Measurements from ENCODE around the gene RXFP3.
"Not testable (repeated sequence)": the region's sequence is repeated elsewhere in the genome, so short reads cannot be mapped to it uniquely, and the experiment has no call there.

Gene RXFP3

DNA sequence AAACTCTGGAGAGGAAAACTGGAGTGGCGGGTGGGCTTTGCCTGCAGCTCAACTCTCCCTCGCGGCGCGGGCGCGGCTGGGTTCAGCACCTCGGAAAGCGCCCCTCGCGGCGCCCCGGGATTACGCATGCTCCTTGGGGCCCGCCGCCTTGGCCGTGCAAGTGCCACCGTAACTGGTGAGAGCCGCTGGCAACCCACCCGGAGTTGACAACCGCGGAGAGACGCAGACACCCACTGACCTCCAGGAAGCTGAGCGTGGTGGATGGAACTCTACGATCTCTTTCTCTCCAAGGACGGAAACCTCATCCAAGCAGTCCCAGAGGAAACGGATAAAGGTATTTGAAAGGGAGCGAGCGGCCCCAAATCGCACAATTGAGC lies 194 bp upstream of the RXFP3 start:
- peak in 4 of 6 experiments; percentile 2 to 20 (median 2) for DNase-seq

DNA sequence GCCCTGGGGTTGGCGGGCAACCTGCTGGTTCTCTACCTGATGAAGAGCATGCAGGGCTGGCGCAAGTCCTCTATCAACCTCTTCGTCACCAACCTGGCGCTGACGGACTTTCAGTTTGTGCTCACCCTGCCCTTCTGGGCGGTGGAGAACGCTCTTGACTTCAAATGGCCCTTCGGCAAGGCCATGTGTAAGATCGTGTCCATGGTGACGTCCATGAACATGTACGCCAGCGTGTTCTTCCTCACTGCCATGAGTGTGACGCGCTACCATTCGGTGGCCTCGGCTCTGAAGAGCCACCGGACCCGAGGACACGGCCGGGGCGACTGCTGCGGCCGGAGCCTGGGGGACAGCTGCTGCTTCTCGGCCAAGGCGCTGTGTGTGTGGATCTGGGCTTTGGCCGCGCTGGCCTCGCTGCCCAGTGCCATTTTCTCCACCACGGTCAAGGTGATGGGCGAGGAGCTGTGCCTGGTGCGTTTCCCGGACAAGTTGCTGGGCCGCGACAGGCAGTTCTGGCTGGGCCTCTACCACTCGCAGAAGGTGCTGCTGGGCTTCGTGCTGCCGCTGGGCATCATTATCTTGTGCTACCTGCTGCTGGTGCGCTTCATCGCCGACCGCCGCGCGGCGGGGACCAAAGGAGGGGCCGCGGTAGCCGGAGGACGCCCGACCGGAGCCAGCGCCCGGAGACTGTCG lies 976 bp downstream of the RXFP3 start:
- no peak for DNase-seq

DNA sequence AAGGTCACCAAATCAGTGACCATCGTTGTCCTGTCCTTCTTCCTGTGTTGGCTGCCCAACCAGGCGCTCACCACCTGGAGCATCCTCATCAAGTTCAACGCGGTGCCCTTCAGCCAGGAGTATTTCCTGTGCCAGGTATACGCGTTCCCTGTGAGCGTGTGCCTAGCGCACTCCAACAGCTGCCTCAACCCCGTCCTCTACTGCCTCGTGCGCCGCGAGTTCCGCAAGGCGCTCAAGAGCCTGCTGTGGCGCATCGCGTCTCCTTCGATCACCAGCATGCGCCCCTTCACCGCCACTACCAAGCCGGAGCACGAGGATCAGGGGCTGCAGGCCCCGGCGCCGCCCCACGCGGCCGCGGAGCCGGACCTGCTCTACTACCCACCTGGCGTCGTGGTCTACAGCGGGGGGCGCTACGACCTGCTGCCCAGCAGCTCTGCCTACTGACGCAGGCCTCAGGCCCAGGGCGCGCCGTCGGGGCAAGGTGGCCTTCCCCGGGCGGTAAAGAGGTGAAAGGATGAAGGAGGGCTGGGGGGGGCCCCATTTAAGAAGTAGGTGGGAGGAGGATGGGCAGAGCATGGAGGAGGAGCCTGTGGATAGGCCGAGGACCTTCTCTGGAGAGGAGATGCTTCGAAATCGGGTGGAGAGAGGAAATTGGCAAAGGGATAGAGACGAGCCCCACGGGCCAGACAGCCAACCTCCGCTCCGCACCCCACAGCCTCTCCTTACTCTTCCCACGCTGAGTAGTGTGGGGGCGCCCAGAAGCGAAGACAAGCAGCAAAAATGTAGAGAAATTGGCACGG lies 1.7 kb downstream of the RXFP3 start:
- DNase-seq, result no peak

GRCh38 chr5:33938507-33938796 lies 2.3 kb downstream of the RXFP3 start:
- no peak for DNase-seq

DNA sequence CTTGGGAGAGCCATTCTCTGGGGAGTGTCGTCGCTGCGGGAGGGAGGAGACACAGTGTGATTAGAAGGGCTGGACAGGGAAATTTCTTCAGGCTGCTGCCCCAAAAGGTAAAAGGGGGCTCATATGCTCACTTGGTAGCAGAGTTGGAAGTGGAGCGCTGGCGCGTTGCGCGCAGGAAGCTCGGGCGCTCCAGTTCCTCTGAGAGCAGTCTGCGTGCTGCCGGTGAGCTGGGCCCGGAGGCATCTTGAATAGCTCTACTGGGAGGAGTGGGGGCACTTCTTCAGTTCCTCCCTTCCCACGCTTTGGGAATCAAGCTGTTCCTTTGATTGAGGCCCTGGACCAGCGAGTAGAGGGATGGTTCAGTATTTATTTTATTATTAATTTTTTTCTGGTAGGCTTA lies 2.7 kb downstream of the RXFP3 start:
- DNase-seq, result no peak

- DNase-seq, result no peak
Measured at GRCh38 chr5:33939556-33940262, 3.5 kb downstream of the RXFP3 start.

GRCh38 chr5:33941090-33941489 lies 4.9 kb downstream of the RXFP3 start:
- no peak for DNase-seq

GRCh38 chr5:33944543-33945132 lies 8.5 kb downstream of the RXFP3 start:
- DNase-seq, result no peak

DNA sequence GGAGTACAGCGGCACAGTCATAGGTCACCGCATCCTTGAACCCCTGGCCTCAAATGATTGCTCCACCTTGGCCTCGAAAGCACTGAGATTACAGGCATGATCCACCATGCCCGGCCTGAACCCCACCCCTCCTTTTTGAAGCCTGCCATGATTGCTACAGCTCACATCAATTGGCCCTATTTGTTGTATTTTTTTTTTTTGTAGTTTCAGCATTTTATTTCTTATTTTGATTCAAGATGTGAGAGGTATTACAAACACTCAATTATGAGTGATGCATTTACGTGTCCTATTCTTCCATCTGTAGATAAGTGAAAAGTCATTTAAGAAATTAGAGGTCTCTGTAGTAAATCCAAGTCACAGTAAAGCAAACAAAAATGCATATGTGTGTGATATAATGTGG lies 16.0 kb downstream of the RXFP3 start:
- DNase-seq, result not testable (repeated sequence)

DNA sequence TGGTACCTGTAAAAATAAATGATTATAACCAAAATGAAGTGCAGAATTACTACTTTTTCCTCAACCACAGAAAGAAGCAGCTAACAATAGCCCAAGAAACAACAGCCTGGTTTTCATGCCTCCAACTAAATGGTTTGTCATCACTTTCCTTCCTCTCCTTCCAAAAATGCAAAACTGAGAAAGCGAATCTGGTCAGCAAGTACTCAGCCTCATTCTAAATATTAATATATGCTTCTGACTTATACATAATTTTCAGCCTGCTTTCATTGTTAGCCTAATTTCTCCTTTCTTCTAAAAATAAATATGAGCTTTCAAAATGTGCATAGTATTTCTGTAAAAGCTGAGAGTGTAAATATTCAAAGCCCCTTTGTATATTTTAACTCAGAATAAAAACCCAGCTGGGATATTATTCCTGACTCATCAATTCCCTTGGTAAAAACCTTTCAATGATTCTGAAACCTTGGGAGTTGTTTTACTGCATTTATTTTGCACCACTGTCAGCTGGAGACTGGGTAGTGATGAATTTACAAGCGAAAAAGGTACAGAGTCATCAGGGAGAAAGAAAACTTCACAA lies 21.5 kb downstream of the RXFP3 start:
- no peak for DNase-seq

DNA sequence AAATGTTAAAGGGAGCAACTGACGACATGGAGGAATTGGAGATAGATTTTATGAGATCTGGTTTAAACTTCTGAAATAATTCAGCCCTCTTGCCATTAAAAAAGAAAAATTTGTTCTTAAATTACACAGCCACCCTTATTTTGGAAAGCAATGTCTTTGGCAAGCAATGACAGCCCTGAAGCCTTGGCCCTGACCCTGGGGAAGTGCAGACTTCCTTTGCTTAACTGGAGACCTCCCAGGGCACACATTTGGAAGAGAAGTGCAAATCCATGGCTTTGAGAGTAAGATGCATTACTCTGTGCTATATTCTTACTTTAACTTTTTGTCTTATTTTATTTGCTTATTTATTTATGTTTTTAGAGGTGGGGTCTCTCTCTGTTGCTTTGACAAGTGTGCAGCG lies 22.0 kb downstream of the RXFP3 start:
- no peak for DNase-seq

- DNase-seq, result no peak
Measured at GRCh38 chr5:33964132-33964700, 28.0 kb downstream of the RXFP3 start.

DNA sequence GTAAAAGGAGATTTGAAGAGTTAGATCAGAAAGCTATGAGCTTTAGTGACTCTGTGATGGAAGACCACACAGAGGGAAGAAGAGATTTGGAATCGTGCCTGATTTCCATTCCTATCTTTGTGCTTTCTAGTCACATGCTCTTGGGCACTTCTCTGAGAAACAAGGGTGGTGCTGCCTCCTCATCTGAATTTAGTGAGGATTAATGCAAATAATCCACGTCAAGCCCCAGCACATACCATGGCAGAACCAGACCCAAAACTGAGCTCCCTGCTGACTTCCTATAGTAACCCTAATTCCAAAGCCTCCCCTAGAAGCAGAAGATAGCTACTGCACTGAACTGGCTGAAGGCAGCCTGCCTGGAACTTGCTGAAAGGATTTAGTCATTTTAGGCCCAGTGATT lies 30.6 kb downstream of the RXFP3 start:
- DNase-seq, result no peak

DNA sequence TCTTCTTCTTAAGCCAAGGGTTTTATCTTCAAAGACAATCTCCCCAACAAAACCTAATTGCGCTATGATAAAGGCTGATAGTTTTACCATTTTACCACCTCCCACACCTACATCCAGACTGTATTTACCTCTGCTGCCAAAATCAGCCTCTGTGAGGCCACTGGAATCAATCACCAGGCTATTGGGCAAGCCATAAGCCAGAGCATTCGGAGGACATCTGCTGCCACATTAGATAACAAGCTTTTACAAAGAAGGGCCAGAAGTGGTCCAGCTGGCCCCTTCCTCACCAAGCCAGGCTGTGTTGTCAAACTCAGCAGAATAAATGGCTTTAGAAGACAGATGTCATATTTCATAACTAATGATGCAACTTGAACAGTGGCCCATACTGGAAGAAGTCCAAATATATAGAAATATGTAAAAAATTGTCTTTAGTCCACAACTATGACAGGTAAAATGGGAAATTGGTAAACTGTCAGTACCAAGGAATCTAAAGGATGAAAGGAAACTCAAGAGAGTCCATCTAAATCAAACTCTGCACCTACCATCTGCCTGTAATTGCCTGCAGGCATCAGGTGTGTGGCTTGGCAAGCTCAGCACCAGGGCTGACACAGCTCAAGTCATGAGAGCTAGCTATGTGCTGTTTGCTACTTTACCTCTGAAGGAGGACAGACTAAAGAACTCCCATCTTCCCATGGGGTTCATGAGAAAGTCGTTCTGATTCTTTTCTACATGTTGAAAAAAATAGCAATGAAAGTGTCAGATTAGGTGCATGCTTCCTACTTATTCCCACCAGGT lies 32.2 kb downstream of the RXFP3 start:
- no peak for DNase-seq

DNA sequence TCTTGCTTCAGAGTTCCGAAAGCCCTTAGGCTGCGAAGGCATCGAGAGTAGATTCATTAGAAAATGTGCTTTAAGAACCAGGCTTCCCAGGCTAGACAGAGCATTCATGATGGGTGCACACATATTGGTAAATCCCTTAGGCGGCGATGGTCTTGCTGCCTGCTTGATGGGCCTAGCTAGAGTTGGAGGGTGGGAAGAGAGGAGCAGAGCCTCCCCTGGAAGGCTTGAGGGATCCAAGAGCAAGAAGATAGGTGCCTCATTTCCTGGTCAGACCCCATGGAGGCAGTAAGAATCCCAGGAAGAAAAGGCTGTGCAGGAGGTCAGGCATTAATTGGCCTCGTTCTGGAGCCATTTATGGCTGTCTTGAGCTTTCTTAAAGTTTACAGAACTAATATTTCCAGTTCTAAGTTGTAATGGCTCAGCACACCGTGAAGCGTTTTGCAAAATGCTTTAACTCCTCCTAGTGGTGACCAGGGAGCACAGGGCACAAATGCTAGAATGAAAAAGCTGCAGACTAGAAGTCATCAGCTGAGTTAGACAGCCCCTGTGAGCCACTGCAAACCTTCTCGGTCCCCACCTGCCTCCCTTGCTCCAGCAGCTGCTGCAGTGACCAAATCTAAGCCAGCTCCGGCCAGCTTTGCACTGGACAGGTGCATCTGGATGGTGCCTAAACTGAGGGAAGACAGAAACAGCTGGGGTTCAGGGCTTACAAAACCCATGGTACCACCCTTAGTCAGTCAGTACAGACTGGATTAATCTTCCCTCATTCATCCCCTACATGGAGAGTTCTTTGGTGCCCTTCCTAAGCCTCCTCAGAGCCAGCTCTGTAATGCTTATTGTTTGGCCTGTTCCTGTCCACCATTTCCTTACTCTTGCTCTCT lies 33.6 kb downstream of the RXFP3 start:
- peak in 1 of 6 experiments; percentile 5 for DNase-seq

DNA sequence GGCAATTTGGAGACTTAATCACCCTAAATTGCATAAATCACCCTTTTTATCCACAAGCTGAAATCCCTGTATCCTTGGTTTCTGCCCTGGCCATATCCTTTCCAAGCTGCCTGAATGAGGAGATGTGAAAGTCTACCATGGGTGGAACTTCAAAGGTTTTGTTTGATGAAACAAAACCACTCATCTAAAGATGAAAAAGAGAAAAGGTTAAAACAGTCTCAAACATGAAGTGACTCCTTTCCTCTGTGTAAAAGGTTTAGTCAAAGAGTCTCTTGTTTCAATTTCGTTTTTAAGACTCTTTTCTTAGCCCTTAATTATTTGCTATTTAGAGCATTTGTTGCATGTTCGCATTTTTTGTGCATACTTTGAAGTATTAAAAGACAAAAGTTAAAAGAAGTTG lies 37.1 kb downstream of the RXFP3 start:
- no peak for DNase-seq

DNA sequence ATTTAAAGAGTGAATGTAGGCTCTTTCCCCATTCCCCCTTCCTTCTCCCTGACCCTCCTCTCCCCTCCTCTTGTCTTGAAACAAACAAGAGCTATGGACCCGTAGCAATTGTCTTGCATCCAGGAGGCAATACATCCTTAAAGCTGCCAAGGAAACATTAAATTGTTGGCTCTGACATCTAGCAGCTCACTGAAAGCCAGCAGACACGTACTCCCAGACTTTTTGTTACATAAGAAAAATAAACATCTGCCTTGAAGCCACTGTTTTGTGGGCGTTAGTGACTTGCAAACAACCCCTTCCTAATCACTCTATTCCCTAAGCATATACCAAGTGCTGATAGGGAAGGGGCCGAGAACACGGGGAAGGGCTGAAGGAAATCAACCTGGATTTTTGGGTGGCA lies 39.7 kb downstream of the RXFP3 start:
- DNase-seq, result no peak

DNA sequence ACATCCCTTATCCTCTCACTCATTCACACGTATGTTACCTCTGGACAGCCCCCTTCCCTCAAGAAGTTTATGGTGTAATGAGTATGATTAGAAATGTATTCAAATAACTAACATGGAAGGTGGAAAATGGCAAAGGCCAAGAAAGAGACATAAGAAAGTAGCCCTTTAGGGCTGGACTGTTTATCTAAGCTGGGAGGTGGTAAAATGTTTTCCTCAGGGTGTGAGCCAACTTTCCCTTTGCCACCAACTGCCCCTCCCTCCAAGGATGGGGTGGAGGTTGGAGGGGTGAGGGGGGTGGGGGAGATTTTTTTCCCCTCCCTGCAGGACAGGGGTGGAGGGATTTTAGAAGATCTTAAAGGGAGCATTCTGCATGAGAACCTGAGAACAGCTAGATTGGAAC lies 40.1 kb downstream of the RXFP3 start:
- DNase-seq, result no peak

GRCh38 chr5:33978306-33978705 lies 42.1 kb downstream of the RXFP3 start:
- no peak for DNase-seq

GRCh38 chr5:33980030-33980429 lies 43.8 kb downstream of the RXFP3 start:
- no peak for DNase-seq
